Measurements from ENCODE around the gene OR51M1.

- TF ChIP-seq, protein P1, sequence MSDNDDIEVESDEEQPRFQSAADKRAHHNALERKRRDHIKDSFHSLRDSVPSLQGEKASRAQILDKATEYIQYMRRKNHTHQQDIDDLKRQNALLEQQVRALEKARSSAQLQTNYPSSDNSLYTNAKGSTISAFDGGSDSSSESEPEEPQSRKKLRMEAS (IDR thresholded peaks at IDR 0.05): no peak
- no peak for TF ChIP-seq FOSL1 (IDR thresholded peaks at IDR 0.05; ENCODE audit: low read depth)
- TF ChIP-seq SRF (IDR thresholded peaks at IDR 0.05; ENCODE audit: low read depth): no peak
- TF ChIP-seq, protein P2, sequence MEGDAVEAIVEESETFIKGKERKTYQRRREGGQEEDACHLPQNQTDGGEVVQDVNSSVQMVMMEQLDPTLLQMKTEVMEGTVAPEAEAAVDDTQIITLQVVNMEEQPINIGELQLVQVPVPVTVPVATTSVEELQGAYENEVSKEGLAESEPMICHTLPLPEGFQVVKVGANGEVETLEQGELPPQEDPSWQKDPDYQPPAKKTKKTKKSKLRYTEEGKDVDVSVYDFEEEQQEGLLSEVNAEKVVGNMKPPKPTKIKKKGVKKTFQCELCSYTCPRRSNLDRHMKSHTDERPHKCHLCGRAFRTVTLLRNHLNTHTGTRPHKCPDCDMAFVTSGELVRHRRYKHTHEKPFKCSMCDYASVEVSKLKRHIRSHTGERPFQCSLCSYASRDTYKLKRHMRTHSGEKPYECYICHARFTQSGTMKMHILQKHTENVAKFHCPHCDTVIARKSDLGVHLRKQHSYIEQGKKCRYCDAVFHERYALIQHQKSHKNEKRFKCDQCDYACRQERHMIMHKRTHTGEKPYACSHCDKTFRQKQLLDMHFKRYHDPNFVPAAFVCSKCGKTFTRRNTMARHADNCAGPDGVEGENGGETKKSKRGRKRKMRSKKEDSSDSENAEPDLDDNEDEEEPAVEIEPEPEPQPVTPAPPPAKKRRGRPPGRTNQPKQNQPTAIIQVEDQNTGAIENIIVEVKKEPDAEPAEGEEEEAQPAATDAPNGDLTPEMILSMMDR (IDR thresholded peaks at IDR 0.05 in 2 of 3, conservative IDR thresholded peaks at IDR 0.05 in 1 of 3; ENCODE audit: borderline replicate concordance in 1 of 3, insufficient read depth in 1 of 3, low read depth in 2 of 3, low read length in 2 of 3): no peak
- TF ChIP-seq CEBPB (IDR thresholded peaks at IDR 0.05; ENCODE audit: low read depth): no peak
These were observed 37.8 kb upstream of the OR51M1 start for GRCh38 chr11:5345831-5346230.

All from HCT116 (cell line).